Parietal lobe (tissue), 2 donors: ENCODE measurements around the gene GALNT4. TPM values are rescaled to one million over a fixed set of nuclear protein-coding genes. Genes with fewer than 3 reads are reported as not detected.

Experiments used
- small RNA-seq: library from RNA; depleted of rRNA; stranded (forward); fragments of <200 nt; gene quantifications from one replicate; pipeline ENCODE3, GENCODE V24; 2014; ENCODE audit warnings: low replicate concordance
- total RNA-seq: library from RNA; depleted of rRNA; stranded (reverse); fragments of >200 nt; gene quantifications from one replicate; pipeline ENCODE4 v1.2.3, GENCODE V29; 2014

Gene GALNT4
- 4.1 TPM for total RNA-seq

GRCh38 chr12:89524541-89525304 is at the start of gene GALNT4:
GALNT4 (minus strand) TSS chr12:89524796; CDS start chr12:89524549, 247 bp downstream.

GRCh38 chr12:89525824-89526770 is 1.5 kb upstream of the GALNT4 start, which contains the start of gene POC1B:
POC1B (minus strand) TSS chr12:89526047; CDS start chr12:89525895, 152 bp downstream.

Small RNAs within 50 kb of the gene (small RNA-seq; reads per million reads assigned to genes)
- gene AC025034.2: not detected
- not detected for gene POC1B-GALNT4

Other genes with a start within 250 kb of the GALNT4 start
- 30.0 TPM for gene DUSP6, start 172.3 kb downstream of the GALNT4 start, total RNA-seq
- gene POC1B, start 1.3 kb upstream of the GALNT4 start, total RNA-seq: 54.8 TPM
- 299 TPM for gene ATP2B1, start 184.0 kb upstream of the GALNT4 start, total RNA-seq